GM12878 (cell line): Measurements from ENCODE around the gene DUSP12. TPM values are rescaled to one million over a fixed set of nuclear protein-coding genes. Genes with fewer than 3 reads are reported as not detected.

ENCODE experiments used
- ATAC-seq: fragments of 200-7000 bp; cut with Tn5 transposase; 3 replicates; pipeline ENCODE4 v1.9.1; 2020; ENCODE audit warnings: mild to moderate bottlenecking, moderate library complexity
- BruUV-seq: library from RNA; stranded (reverse); fragments of 400-500 nt; replicated peaks from 2 replicates; lab custom pipeline; 2021; lab: Mats Ljungman, UMichigan
- CTCF ChIA-PET: fragments of 300-600 bp; sonication (Branson Sonifier 250); formaldehyde crosslinking; extraction: SDS; loops from one replicate; lab custom pipeline; 2021; ENCODE audit warnings: inconsistent platforms; lab: Yijun Ruan, JAX
- POLR2A ChIA-PET: fragments of 350-600 bp; formaldehyde crosslinking; extraction: SDS; loops from one replicate; lab custom pipeline; 2021; ENCODE audit warnings: inconsistent platforms; lab: Charles Lee
- RAD21 ChIA-PET: fragments of 300-600 bp; sonication (Branson Sonifier 250); formaldehyde crosslinking; loops from one replicate; lab custom pipeline; 2023; ENCODE audit warnings: antibody characterized with exemption; ENCODE audit not compliant: unreplicated experiment; lab: Charles Lee
- SMC1A ChIA-PET: fragments of 300-600 bp; sonication (Branson Sonifier 250); formaldehyde crosslinking; loops from one replicate; lab custom pipeline; 2023; ENCODE audit not compliant: unreplicated experiment, uncharacterized antibody; lab: Charles Lee
- DNase-seq: peaks from one replicate; pipeline ENCODE4 v3.0.0-alpha.2; 2011; ENCODE audit warnings: low read depth, low spot score
- FAIRE-seq: peaks from 3 replicates; lab custom pipeline; 2011; peaks lifted over from hg19 to GRCh38; lab: Jason Lieb, UNC
- H2AFZ ChIP-seq: 2 replicates; pipeline ENCODE4 v1.6.0; 2011; ENCODE audit warnings: low read depth, low read length, control low read depth; ENCODE audit not compliant: control insufficient read depth
- H3K27ac ChIP-seq: 2 replicates; pipeline ENCODE4 v1.5.1; 2011; ENCODE audit warnings: control low read depth; ENCODE audit not compliant: control insufficient read depth, insufficient read depth
- H3K27me3 ChIP-seq, 2 experiments: replicated peaks in 1 of 2; 2 replicates each; pipeline versions ENCODE4 v1.6.0 to v1.6.1; 2011; ENCODE audit warnings: low read length in 1 of 2; ENCODE audit not compliant: control insufficient read depth in 2 of 2, insufficient read depth in 2 of 2
- H3K36me3 ChIP-seq, 2 experiments: 2 replicates each; pipeline ENCODE4 v1.5.1; 2011; ENCODE audit warnings: low read length in 1 of 2; ENCODE audit not compliant: control insufficient read depth in 2 of 2, insufficient read depth in 2 of 2
- H3K4me1 ChIP-seq: 2 replicates; pipeline ENCODE4 v1.6.1; 2011; ENCODE audit warnings: mild to moderate bottlenecking, low read length, moderate library complexity, mixed read lengths; ENCODE audit not compliant: control insufficient read depth, insufficient read depth
- H3K4me2 ChIP-seq: 2 replicates; pipeline ENCODE4 v1.6.0; 2011; ENCODE audit warnings: control low read depth; ENCODE audit not compliant: control insufficient read depth, insufficient read depth
- H3K4me3 ChIP-seq: fragments of 200-600 bp; sonication (generic); 2 replicates; pipeline ENCODE4 v1.5.1; 2016
- H3K79me2 ChIP-seq: 2 replicates; pipeline ENCODE4 v1.6.0; 2011; ENCODE audit warnings: low read length; ENCODE audit not compliant: control insufficient read depth, insufficient read depth
- H3K9ac ChIP-seq: 2 replicates; pipeline ENCODE4 v1.8.0; 2011; ENCODE audit warnings: low read length, control low read depth, mixed read lengths; ENCODE audit not compliant: control insufficient read depth, insufficient read depth
- H3K9me3 ChIP-seq: replicated peaks from 3 replicates; pipeline ENCODE4 v1.5.1; 2011; ENCODE audit warnings: mild to moderate bottlenecking, low read length; ENCODE audit not compliant: control insufficient read depth, insufficient read depth
- H4K20me1 ChIP-seq: 2 replicates; pipeline ENCODE4 v1.6.0; 2011; ENCODE audit not compliant: control insufficient read depth, insufficient read depth
- BRCA1 ChIP-seq: IDR thresholded peaks from 2 replicates; pipeline ENCODE4 v1.6.1; 2011; ENCODE audit warnings: low read depth, low read length, improper control_type of control experiment
- FOS ChIP-seq: IDR thresholded peaks from 3 replicates; pipeline ENCODE4 v1.6.1; 2011; ENCODE audit warnings: borderline replicate concordance; ENCODE audit not compliant: insufficient read length; ENCODE audit errors: extremely low read depth
- HDAC2 ChIP-seq: fragments of 200-600 bp; sonication (generic); IDR thresholded peaks from 2 replicates; pipeline ENCODE4 v1.6.1; 2017
- LARP7 ChIP-seq: fragments of 450-650 bp; IDR thresholded peaks from 2 replicates; pipeline ENCODE4 v1.6.1; 2017; ENCODE audit warnings: mild to moderate bottlenecking
- NR2C1 ChIP-seq: fragments of 450-650 bp; IDR thresholded peaks from 2 replicates; pipeline ENCODE4 v1.6.1; 2017; ENCODE audit warnings: antibody characterized with exemption, mild to moderate bottlenecking, moderate library complexity
- NR2C2 ChIP-seq: IDR thresholded peaks from 2 replicates; pipeline ENCODE4 v1.6.1; 2011; ENCODE audit warnings: borderline replicate concordance, low read depth; ENCODE audit not compliant: control insufficient read depth, insufficient read length
- NRF1 ChIP-seq: conservative IDR thresholded peaks from 2 replicates; pipeline ENCODE4 v1.6.1; 2011; ENCODE audit warnings: mild to moderate bottlenecking, low read depth, low read length, improper control_type of control experiment
- RB1 ChIP-seq: fragments of 450-650 bp; formaldehyde crosslinking; IDR thresholded peaks from 2 replicates; pipeline ENCODE4 v1.6.1; 2017; ENCODE audit warnings: mild to moderate bottlenecking, borderline replicate concordance
- SREBF2 ChIP-seq: IDR thresholded peaks from 2 replicates; pipeline ENCODE4 v1.6.1; 2012; ENCODE audit warnings: mild to moderate bottlenecking, low read length
- ZNF207 ChIP-seq: fragments of 450-650 bp; IDR thresholded peaks from 2 replicates; pipeline ENCODE4 v1.6.1; 2014; ENCODE audit warnings: antibody characterized with exemption, mild to moderate bottlenecking, borderline replicate concordance
- ZNF384 ChIP-seq: IDR thresholded peaks from 2 replicates; pipeline ENCODE4 v1.6.1; 2012; ENCODE audit warnings: low read depth, mild to moderate bottlenecking, low read length, improper control_type of control experiment, borderline replicate concordance
- WGBS: methylation state at CpG from one replicate; pipeline ENCODE4 v1.1.6; 2016; ENCODE audit warnings: low lambda C conversion rate; ENCODE audit not compliant: insufficient replicate concordance, insufficient coverage; ENCODE audit errors: missing lambda C conversion rate; 5-methylcytosine and 5-hydroxymethylcytosine counted together
- in situ Hi-C: fragments of 300-500 bp; cut with MboI; formaldehyde crosslinking; loops from 9 replicates; pipeline ENCODE4 v1.14.3; 2018; ENCODE audit warnings: mixed read lengths
- intact Hi-C: fragments of 100-400 bp; cut with micrococcal nuclease; formaldehyde crosslinking; loops from one replicate; pipeline ENCODE4 v1.14.2; 2022; ENCODE audit not compliant: unreplicated experiment
- polyA plus RNA-seq, 11 experiments: library from polyadenylated mRNA; depleted of rRNA in 4 of 11; unstranded in 6 of 11; stranded (reverse) in 5 of 11; fragments of >200 nt; fragmentation: Nextera tagmentation in 4 of 11; fragmentation: Illumina TruSeq in 1 of 11; extraction: Ambion mirVana in 4 of 11; extraction: Trizol in 1 of 11; gene quantifications; 1 replicate in 1 of 11; 2 replicates in 10 of 11; pipeline versions ENCODE4 v1.2.1 to v1.2.3, GENCODE V29; 2011 to 2016; ENCODE audit warnings: inconsistent platforms in 2 of 11, missing spikeins in 2 of 11, low read depth in 1 of 11
- total RNA-seq, 4 experiments: library from RNA; depleted of rRNA in 3 of 4; stranded (reverse); fragments of >200 nt in 3 of 4; fragmentation: Illumina TruSeq in 1 of 4; extraction: Trizol in 1 of 4; gene quantifications; 2 replicates each; pipeline versions ENCODE4 v1.2.1 to v1.2.3, GENCODE V29; 2013 to 2021
- TF ChIP-seq, protein P1 (sequence below): fragments of 450-650 bp; IDR thresholded peaks from 2 replicates; pipeline ENCODE4 v1.6.1; 2017; ENCODE audit warnings: mild to moderate bottlenecking, moderate library complexity
- TF ChIP-seq, protein P2 (sequence below): IDR thresholded peaks from 2 replicates; pipeline ENCODE4 v1.6.1; 2012; ENCODE audit warnings: improper control_type of control experiment, low read depth, low read length; ENCODE audit not compliant: insufficient replicate concordance

Gene DUSP12
- total and polyA plus RNA-seq, 10 of the 15 experiments (the other 5 are each of a cell fraction or from before 2014, with no cell fraction given) = 7.0 to 51.5 (median 35.4) TPM

DNA sequence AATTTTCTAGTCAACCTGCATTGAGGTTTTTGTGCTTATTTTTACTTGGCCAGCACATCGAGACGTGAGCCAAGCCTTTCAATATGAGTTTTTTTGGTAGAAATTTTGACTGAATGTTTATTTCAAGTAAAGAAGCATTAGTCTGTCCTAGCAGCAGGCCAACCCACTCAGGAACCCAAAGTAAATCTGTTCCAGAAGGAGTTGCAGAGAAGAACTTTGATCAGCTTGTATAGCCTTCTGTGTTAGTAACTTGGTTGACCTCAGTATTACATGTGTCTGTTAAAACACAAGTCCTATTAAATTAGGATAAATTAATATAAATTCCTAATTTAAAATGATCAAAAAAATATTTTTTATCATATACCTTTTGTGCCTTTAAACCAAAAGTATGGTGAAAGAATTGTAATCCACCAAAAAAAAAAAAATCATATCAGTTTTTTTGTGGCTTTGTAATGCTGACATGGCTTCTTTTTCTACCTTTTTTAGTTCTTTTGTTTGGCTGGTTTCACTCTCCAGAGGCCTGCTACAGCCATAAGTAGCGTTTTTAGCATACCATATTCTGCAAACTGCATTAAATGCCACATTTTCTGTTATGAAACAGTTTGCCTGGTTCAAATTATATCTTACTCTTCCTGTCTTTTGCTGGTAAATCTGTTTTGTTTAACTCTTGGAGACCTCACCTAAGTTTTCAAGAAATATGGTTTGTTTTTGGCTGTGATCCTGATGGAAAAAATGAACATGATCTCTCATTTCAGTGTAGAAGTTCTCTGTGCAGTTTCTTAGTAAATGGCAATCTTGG lies 56.0 kb downstream of the DUSP12 start:
- ChIA-PET CTCF (interaction anchor here (1.4 kb wide), 1 partner anchor 13 kb away, joined by 4 read pairs; no protein-coding TSS in a partner anchor), POLR2A (no interaction called here), RAD21 (no interaction called here), SMC1A (no interaction called here)
- H2AFZ ChIP-seq = no peak overlapping the region
- FAIRE-seq = no peak
- H3K27me3 ChIP-seq = no peaks in the 10 kb centered on the region
- H4K20me1 ChIP-seq = no peaks in the 10 kb centered on the region
- H3K4me1 ChIP-seq = no peaks in the 10 kb centered on the region
- peaks cover 6 to 10% of the 10 kb centered on the region in 2 experiments; a peak in 3 of 4 replicates for H3K36me3 ChIP-seq
- intact Hi-C loops (loop anchor here (10.0 kb wide), 1 partner anchor 469 kb away; no protein-coding TSS in a partner anchor), in situ Hi-C loops (no loop called here)
- BruUV-seq = no TSS peak
- no peaks in the 10 kb centered on the region for H3K79me2 ChIP-seq
- no peak overlapping the region for H3K4me2 ChIP-seq
- no peak overlapping the region for H3K27ac ChIP-seq
- H3K4me3 ChIP-seq = no peak overlapping the region
- no peak for DNase-seq
- H3K9me3 ChIP-seq = 0 out of 3 replicates have a peak, but pooled peaks cover 2% of the 10 kb centered on the region
- WGBS = 55% methylated on average over 3 of the region's 3 CpGs
- no peak overlapping the region for H3K9ac ChIP-seq
- ATAC-seq = no peak
- TF ChIP-seq RB1 (no peak), HDAC2 (no peak), BRCA1 (no peak), LARP7 (no peak), NR2C1 (no peak), NR2C2 (no peak), NRF1 (no peak), ZNF207 (no peak), FOS (no peak), ZNF384 (no peak), SREBF2 (no peak)
- TF ChIP-seq, protein P1, sequence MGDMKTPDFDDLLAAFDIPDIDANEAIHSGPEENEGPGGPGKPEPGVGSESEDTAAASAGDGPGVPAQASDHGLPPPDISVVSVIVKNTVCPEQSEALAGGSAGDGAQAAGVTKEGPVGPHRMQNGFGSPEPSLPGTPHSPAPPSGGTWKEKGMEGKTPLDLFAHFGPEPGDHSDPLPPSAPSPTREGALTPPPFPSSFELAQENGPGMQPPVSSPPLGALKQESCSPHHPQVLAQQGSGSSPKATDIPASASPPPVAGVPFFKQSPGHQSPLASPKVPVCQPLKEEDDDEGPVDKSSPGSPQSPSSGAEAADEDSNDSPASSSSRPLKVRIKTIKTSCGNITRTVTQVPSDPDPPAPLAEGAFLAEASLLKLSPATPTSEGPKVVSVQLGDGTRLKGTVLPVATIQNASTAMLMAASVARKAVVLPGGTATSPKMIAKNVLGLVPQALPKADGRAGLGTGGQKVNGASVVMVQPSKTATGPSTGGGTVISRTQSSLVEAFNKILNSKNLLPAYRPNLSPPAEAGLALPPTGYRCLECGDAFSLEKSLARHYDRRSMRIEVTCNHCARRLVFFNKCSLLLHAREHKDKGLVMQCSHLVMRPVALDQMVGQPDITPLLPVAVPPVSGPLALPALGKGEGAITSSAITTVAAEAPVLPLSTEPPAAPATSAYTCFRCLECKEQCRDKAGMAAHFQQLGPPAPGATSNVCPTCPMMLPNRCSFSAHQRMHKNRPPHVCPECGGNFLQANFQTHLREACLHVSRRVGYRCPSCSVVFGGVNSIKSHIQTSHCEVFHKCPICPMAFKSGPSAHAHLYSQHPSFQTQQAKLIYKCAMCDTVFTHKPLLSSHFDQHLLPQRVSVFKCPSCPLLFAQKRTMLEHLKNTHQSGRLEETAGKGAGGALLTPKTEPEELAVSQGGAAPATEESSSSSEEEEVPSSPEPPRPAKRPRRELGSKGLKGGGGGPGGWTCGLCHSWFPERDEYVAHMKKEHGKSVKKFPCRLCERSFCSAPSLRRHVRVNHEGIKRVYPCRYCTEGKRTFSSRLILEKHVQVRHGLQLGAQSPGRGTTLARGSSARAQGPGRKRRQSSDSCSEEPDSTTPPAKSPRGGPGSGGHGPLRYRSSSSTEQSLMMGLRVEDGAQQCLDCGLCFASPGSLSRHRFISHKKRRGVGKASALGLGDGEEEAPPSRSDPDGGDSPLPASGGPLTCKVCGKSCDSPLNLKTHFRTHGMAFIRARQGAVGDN = no peak
- TF ChIP-seq, protein P2, sequence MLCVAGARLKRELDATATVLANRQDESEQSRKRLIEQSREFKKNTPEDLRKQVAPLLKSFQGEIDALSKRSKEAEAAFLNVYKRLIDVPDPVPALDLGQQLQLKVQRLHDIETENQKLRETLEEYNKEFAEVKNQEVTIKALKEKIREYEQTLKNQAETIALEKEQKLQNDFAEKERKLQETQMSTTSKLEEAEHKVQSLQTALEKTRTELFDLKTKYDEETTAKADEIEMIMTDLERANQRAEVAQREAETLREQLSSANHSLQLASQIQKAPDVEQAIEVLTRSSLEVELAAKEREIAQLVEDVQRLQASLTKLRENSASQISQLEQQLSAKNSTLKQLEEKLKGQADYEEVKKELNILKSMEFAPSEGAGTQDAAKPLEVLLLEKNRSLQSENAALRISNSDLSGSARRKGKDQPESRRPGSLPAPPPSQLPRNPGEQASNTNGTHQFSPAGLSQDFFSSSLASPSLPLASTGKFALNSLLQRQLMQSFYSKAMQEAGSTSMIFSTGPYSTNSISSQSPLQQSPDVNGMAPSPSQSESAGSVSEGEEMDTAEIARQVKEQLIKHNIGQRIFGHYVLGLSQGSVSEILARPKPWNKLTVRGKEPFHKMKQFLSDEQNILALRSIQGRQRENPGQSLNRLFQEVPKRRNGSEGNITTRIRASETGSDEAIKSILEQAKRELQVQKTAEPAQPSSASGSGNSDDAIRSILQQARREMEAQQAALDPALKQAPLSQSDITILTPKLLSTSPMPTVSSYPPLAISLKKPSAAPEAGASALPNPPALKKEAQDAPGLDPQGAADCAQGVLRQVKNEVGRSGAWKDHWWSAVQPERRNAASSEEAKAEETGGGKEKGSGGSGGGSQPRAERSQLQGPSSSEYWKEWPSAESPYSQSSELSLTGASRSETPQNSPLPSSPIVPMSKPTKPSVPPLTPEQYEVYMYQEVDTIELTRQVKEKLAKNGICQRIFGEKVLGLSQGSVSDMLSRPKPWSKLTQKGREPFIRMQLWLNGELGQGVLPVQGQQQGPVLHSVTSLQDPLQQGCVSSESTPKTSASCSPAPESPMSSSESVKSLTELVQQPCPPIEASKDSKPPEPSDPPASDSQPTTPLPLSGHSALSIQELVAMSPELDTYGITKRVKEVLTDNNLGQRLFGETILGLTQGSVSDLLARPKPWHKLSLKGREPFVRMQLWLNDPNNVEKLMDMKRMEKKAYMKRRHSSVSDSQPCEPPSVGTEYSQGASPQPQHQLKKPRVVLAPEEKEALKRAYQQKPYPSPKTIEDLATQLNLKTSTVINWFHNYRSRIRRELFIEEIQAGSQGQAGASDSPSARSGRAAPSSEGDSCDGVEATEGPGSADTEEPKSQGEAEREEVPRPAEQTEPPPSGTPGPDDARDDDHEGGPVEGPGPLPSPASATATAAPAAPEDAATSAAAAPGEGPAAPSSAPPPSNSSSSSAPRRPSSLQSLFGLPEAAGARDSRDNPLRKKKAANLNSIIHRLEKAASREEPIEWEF = no peak
